ENCODE data around the gene IGSF21. TPM values are rescaled to one million over a fixed set of nuclear protein-coding genes. Genes with fewer than 3 reads are reported as not detected.

IGSF21 gene
- not detected for total RNA-seq
- not detected for total RNA-seq (2013)
- total RNA-seq: 0 to 0.18 (median 0) reads per million in 29 experiments

GRCh38 chr1:18107369-18108298 is at the start of gene IGSF21:
IGSF21 (plus strand) TSS chr1:18107798; CDS start chr1:18108129, 331 bp downstream.
- H3K27me3 Mint-ChIP-seq: peaks cover 53 to 70% of the 10 kb centered on the region in 2 donors
- H3K36me3 Mint-ChIP-seq: no peaks in the 10 kb centered on the region
- Histone ChIP-seq H3K36me3 (ENCODE audit: control insufficient read depth in 2 of 2, extremely low read depth in 1 of 2, insufficient read depth in 1 of 2, low read length in 1 of 2) (no peaks in the 10 kb centered on the region), H3K4me1 (ENCODE audit: control insufficient read depth in 1 of 2, extremely low read depth in 1 of 2, insufficient read depth in 2 of 2, low read length in 2 of 2) (peaks cover 0 to 13% of the 10 kb centered on the region in 2 experiments), H3K9me3 (no peaks in the 10 kb centered on the region), H3K27me3 (replicated peaks in 1 of 2; ENCODE audit: control insufficient read depth in 2 of 2, extremely low read depth in 1 of 2, insufficient read depth in 2 of 2, low read length in 1 of 2) (peaks cover 24 to 82% of the 10 kb centered on the region in 2 experiments), H3K27ac (ENCODE audit: low read length) (no peak within 1 kb of the TSS), H3K4me3 (ENCODE audit: control insufficient read depth in 1 of 2, extremely low read depth in 1 of 2, low read length in 1 of 2) (no peak within 1 kb of the TSS)
- ChIA-PET POLR2A (no interaction called here), CTCF (no interaction called here)
- 6% methylated on average over 92 of the region's 108 CpGs for WGBS (ENCODE audit: insufficient coverage)
- no peak within 1 kb of the TSS for H3K27ac Mint-ChIP-seq
- ATAC-seq (replicated peaks in 1 of 4) (no peak), DNase-seq (no peak)
- peak within 1 kb of the TSS in 1 of 3 donors; percentile 12 for H3K4me3 Mint-ChIP-seq
- no peaks in the 10 kb centered on the region for H3K9me3 Mint-ChIP-seq
- H3K4me1 Mint-ChIP-seq: peaks cover 10 to 19% (median 15%) of the 10 kb centered on the region in 3 donors

- Mint-ChIP-seq H3K4me3 (no peak overlapping the region), H3K36me3 (no peaks in the 10 kb centered on the region), H3K27me3 (peaks cover 8 to 28% of the 10 kb centered on the region in 2 donors), H3K4me1 (no peaks in the 10 kb centered on the region), H3K27ac (no peak overlapping the region), H3K9me3 (peaks cover 0 to 6% (median 2%) of the 10 kb centered on the region in 3 donors)
- ChIA-PET CTCF (no interaction called here), POLR2A (no interaction called here)
- Histone ChIP-seq H3K27me3 (replicated peaks in 1 of 2; ENCODE audit: control insufficient read depth in 2 of 2, extremely low read depth in 1 of 2, insufficient read depth in 2 of 2, low read length in 1 of 2) (peaks cover 0 to 18% of the 10 kb centered on the region in 2 experiments), H3K9me3 (no peaks in the 10 kb centered on the region), H3K36me3 (ENCODE audit: control insufficient read depth in 2 of 2, extremely low read depth in 1 of 2, insufficient read depth in 1 of 2, low read length in 1 of 2) (no peaks in the 10 kb centered on the region), H3K27ac (ENCODE audit: low read length) (no peak overlapping the region), H3K4me1 (ENCODE audit: control insufficient read depth in 1 of 2, extremely low read depth in 1 of 2, insufficient read depth in 2 of 2, low read length in 2 of 2) (no peaks in the 10 kb centered on the region), H3K4me3 (ENCODE audit: control insufficient read depth in 1 of 2, extremely low read depth in 1 of 2, low read length in 1 of 2) (no peak overlapping the region)
- ATAC-seq (replicated peaks in 1 of 4) (no peak), DNase-seq (no peak)
- WGBS (ENCODE audit: insufficient coverage): 83% methylated on average over 2 of the region's 16 CpGs
These were observed 49.2 kb upstream of the IGSF21 start for GRCh38 chr1:18058206-18058921.

GRCh38 chr1:18058981-18059605 is 48.5 kb upstream of the IGSF21 start:
- POLR2A ChIA-PET: no interaction called here
- Mint-ChIP-seq H3K9me3 (peaks cover 0 to 6% (median 2%) of the 10 kb centered on the region in 3 donors), H3K27me3 (peaks cover 8 to 33% of the 10 kb centered on the region in 2 donors), H3K27ac (no peak overlapping the region), H3K4me3 (no peak overlapping the region), H3K4me1 (peaks cover 0 to 3% (median 0%) of the 10 kb centered on the region in 3 donors), H3K36me3 (no peaks in the 10 kb centered on the region)
- CTCF ChIA-PET: no interaction called here
- H3K4me3 ChIP-seq (ENCODE audit: control insufficient read depth in 1 of 2, extremely low read depth in 1 of 2, low read length in 1 of 2): no peak overlapping the region
- H3K9me3 ChIP-seq: no peaks in the 10 kb centered on the region
- WGBS (ENCODE audit: insufficient coverage): no CpG with 5 or more reads among the region's 7 CpGs
- H3K4me1 ChIP-seq (ENCODE audit: control insufficient read depth in 1 of 2, extremely low read depth in 1 of 2, insufficient read depth in 2 of 2, low read length in 2 of 2): no peaks in the 10 kb centered on the region
- DNase-seq: no peak
- H3K27me3 ChIP-seq (replicated peaks in 1 of 2; ENCODE audit: control insufficient read depth in 2 of 2, extremely low read depth in 1 of 2, insufficient read depth in 2 of 2, low read length in 1 of 2): peaks cover 0 to 18% of the 10 kb centered on the region in 2 experiments
- no peaks in the 10 kb centered on the region for H3K36me3 ChIP-seq (ENCODE audit: control insufficient read depth in 2 of 2, extremely low read depth in 1 of 2, insufficient read depth in 1 of 2, low read length in 1 of 2)
- ATAC-seq (replicated peaks in 1 of 4): no peak
- no peak overlapping the region for H3K27ac ChIP-seq (ENCODE audit: low read length)

- Histone ChIP-seq H3K36me3 (ENCODE audit: control insufficient read depth in 2 of 2, extremely low read depth in 1 of 2, insufficient read depth in 1 of 2, low read length in 1 of 2) (no peaks in the 10 kb centered on the region), H3K27me3 (replicated peaks in 1 of 2; ENCODE audit: control insufficient read depth in 2 of 2, extremely low read depth in 1 of 2, insufficient read depth in 2 of 2, low read length in 1 of 2) (peaks cover 0 to 21% of the 10 kb centered on the region in 2 experiments), H3K4me1 (ENCODE audit: control insufficient read depth in 1 of 2, extremely low read depth in 1 of 2, insufficient read depth in 2 of 2, low read length in 2 of 2) (no peaks in the 10 kb centered on the region), H3K4me3 (ENCODE audit: control insufficient read depth in 1 of 2, extremely low read depth in 1 of 2, low read length in 1 of 2) (no peak overlapping the region), H3K27ac (ENCODE audit: low read length) (no peak overlapping the region), H3K9me3 (no peaks in the 10 kb centered on the region)
- ChIA-PET POLR2A (no interaction called here), CTCF (no interaction called here)
- WGBS (ENCODE audit: insufficient coverage): 92% methylated on average over 11 of the region's 14 CpGs
- H3K9me3 Mint-ChIP-seq: peaks cover 0 to 6% (median 2%) of the 10 kb centered on the region in 3 donors
- peaks cover 2 to 36% of the 10 kb centered on the region in 2 donors for H3K27me3 Mint-ChIP-seq
- no peak for DNase-seq
- H3K36me3 Mint-ChIP-seq: no peaks in the 10 kb centered on the region
- H3K4me1 Mint-ChIP-seq: peaks cover 0 to 6% (median 4%) of the 10 kb centered on the region in 3 donors
- ATAC-seq (replicated peaks in 1 of 4): no peak
- H3K27ac Mint-ChIP-seq: no peak overlapping the region
- H3K4me3 Mint-ChIP-seq: no peak overlapping the region
These were observed 47.2 kb upstream of the IGSF21 start for GRCh38 chr1:18060366-18060765.

GRCh38 chr1:18062185-18062584 is 45.4 kb upstream of the IGSF21 start:
- peaks cover 5 to 36% of the 10 kb centered on the region in 2 donors for H3K27me3 Mint-ChIP-seq
- ChIA-PET POLR2A (no interaction called here), CTCF (no interaction called here)
- Histone ChIP-seq H3K27ac (ENCODE audit: low read length) (no peak overlapping the region), H3K4me1 (ENCODE audit: control insufficient read depth in 1 of 2, extremely low read depth in 1 of 2, insufficient read depth in 2 of 2, low read length in 2 of 2) (no peaks in the 10 kb centered on the region), H3K36me3 (ENCODE audit: control insufficient read depth in 2 of 2, extremely low read depth in 1 of 2, insufficient read depth in 1 of 2, low read length in 1 of 2) (no peaks in the 10 kb centered on the region), H3K9me3 (no peaks in the 10 kb centered on the region), H3K4me3 (ENCODE audit: control insufficient read depth in 1 of 2, extremely low read depth in 1 of 2, low read length in 1 of 2) (no peak overlapping the region), H3K27me3 (replicated peaks in 1 of 2; ENCODE audit: control insufficient read depth in 2 of 2, extremely low read depth in 1 of 2, insufficient read depth in 2 of 2, low read length in 1 of 2) (peaks cover 0 to 24% of the 10 kb centered on the region in 2 experiments)
- DNase-seq (no peak), ATAC-seq (replicated peaks in 1 of 4) (no peak)
- peaks cover 0 to 6% (median 2%) of the 10 kb centered on the region in 3 donors for H3K9me3 Mint-ChIP-seq
- H3K36me3 Mint-ChIP-seq: no peaks in the 10 kb centered on the region
- 55% methylated on average over 2 of the region's 3 CpGs for WGBS (ENCODE audit: insufficient coverage)
- H3K27ac Mint-ChIP-seq: no peak overlapping the region
- no peak overlapping the region for H3K4me3 Mint-ChIP-seq
- peaks cover 3 to 6% (median 6%) of the 10 kb centered on the region in 3 donors for H3K4me1 Mint-ChIP-seq

GRCh38 chr1:18064534-18064933 is 43.1 kb upstream of the IGSF21 start:
- Mint-ChIP-seq H3K27ac (no peak overlapping the region), H3K4me3 (no peak overlapping the region), H3K36me3 (no peaks in the 10 kb centered on the region), H3K9me3 (peaks cover 0 to 11% (median 5%) of the 10 kb centered on the region in 3 donors), H3K27me3 (peaks cover 5 to 35% of the 10 kb centered on the region in 2 donors), H3K4me1 (peaks cover 13 to 22% (median 19%) of the 10 kb centered on the region in 3 donors)
- ATAC-seq (replicated peaks in 1 of 4) (no peak), DNase-seq (no peak)
- ChIA-PET CTCF (interaction anchor here in 1 of 2 donors (0.6 kb wide), 1 partner anchor 117 kb away, joined by 6 read pairs; no protein-coding TSS in a partner anchor), POLR2A (no interaction called here)
- Histone ChIP-seq H3K4me1 (ENCODE audit: control insufficient read depth in 1 of 2, extremely low read depth in 1 of 2, insufficient read depth in 2 of 2, low read length in 2 of 2) (peaks cover 0 to 20% of the 10 kb centered on the region in 2 experiments), H3K9me3 (no peaks in the 10 kb centered on the region), H3K27me3 (replicated peaks in 1 of 2; ENCODE audit: control insufficient read depth in 2 of 2, extremely low read depth in 1 of 2, insufficient read depth in 2 of 2, low read length in 1 of 2) (peaks cover 0 to 18% of the 10 kb centered on the region in 2 experiments), H3K27ac (ENCODE audit: low read length) (no peak overlapping the region), H3K4me3 (ENCODE audit: control insufficient read depth in 1 of 2, extremely low read depth in 1 of 2, low read length in 1 of 2) (no peak overlapping the region), H3K36me3 (ENCODE audit: control insufficient read depth in 2 of 2, extremely low read depth in 1 of 2, insufficient read depth in 1 of 2, low read length in 1 of 2) (no peaks in the 10 kb centered on the region)
- WGBS (ENCODE audit: insufficient coverage): no CpG with 5 or more reads among the region's 7 CpGs

Data from T-cell (primary cell).